Left colon (tissue), 2 donors: ENCODE data around the gene CYBA. TPM values are rescaled to one million over a fixed set of nuclear protein-coding genes. Genes with fewer than 3 reads are reported as not detected.

Source experiments
- ATAC-seq: fragments of 200-7000 bp; cut with Tn5 transposase; one replicate; pipeline ENCODE4 v1.9.1; 2020; ENCODE audit warnings: mild to moderate bottlenecking, moderate library complexity
- DNase-seq, 2 donors: peaks; one replicate each; pipeline ENCODE4 v3.0.0-alpha.2; 2020
- intact Hi-C, 2 donors: fragments of 100-400 bp; cut with DNase I in 1 of 2; cut with micrococcal nuclease in 1 of 2; formaldehyde crosslinking; loops; one replicate each; pipeline versions ENCODE4 v1.11.2 to v1.14.0; 2022; cut with DNase I, micrococcal nuclease
- total RNA-seq, 2 donors: library from RNA; stranded (reverse); fragmentation: NEBNext Ultra II Directional; extraction: Animal tissue kit (Norgen Biotek cat#: 25700); gene quantifications; one replicate each; pipeline ENCODE4 v1.2.1, GENCODE V29; 2021
- donor health status: DM: no; HTN: no; CAD: no.
- donor health status: DM: yes; HTN: yes; CAD: no.

CYBA gene
- total RNA-seq, 2 donors from 2014 or later = 277 to 382 TPM

DNA sequence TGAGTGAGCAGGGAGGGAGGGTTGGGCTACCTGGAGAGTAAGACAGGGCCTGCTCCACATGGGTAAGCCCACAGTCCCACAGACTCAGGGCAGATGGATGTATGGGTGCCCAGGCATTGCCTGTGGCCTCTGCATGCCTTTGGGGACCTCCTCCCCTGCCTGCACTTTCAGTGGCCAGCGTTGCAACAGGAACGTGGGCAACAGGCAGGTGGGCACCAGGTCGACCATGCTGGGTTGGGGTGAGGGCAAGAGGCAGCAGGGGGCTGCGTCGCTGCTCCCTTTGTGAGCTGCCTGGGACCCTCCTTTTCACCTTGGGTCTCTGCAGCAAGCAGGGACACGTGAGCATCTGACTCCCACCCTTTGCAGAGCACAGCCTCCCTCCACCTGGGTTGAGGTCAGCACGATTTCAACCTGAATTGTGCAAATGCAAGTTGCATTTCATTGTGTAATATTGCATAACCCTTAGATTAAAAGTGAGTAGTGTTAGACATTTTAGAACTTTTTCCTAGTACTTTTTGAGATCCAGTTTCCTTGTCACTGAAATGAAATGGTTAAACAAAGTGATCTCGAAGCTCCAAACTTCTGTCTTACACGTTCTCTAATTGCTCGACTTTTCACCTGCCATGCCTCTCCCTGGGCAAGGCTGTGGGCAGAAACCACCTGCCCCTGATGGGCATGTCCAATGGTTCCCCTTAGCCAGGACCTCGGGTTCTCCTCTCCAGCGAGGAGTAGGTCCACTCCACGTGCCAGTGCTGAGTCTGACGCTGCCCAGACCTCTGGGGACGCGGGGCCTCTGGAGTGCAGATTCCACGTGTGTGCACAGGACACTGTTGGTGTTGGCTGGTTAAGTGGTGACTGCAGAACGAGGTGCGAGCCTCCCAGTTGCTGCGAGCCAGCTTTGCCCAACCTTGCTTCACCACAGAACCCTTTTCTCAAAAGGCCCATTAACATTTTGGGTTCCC is 45.4 kb downstream of the CYBA start:
- ATAC-seq = no peak
- DNase-seq = no peak
- intact Hi-C loops = no loop called here

DNA sequence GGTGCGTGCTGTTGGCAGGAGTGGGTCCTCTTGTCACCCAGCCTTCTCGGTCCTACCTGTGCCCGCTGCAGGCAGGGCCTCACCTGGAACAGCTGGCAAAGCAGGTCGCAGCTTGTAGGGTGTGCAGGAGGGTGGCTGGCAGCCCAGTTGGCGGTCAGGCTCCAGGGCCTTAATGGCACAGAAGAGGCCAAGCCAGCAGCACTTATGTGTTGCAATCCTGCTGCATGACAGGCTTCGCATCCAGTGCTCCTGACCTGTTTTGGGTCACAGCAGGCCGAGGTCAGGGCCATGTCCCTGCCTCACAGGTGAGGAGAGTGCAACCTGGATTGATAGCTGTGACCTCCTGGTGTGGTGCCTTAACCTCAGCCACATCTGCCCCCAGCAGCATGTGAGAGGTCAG is 48.8 kb downstream of the CYBA start:
- ATAC-seq (no peak), DNase-seq (no peak)
- intact Hi-C loops = no loop called here

DNA sequence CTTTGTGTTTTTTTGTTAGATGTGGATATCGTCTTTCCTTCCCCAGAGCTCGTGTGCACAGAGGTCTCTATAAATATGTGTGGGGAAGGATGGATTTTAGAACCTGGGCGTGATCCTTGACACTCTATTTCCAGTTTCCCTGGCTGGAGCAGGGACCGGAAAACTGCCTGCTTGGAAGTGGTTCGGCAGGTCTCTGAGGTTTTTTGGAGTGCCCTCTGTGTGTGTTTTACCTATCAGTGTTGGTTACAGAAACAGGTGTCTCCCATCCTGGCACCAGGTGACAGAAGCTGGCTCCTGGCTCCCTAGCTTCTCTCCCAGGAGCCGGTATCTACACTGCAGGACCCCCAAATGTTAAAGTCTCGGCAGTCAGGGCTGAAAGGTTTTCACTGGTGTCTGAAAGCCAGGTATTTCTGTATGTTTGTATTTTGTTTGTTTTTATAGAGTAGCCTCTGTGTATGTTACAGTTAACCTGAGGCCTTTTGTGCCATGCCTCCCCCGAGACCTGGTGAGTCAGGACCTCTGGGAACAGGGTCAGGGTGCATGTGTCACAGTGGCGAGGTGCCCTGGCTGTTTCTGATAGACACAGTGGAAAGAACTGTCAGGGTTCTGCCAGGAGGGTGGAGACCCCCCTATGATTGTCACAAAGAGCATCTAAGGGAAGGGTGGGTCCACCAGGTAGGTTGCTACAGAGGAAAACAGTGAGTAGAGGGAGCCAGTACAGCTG is 49.4 kb downstream of the CYBA start:
- DNase-seq = no peak
- no peak for ATAC-seq
- intact Hi-C loops = no loop called here

DNA sequence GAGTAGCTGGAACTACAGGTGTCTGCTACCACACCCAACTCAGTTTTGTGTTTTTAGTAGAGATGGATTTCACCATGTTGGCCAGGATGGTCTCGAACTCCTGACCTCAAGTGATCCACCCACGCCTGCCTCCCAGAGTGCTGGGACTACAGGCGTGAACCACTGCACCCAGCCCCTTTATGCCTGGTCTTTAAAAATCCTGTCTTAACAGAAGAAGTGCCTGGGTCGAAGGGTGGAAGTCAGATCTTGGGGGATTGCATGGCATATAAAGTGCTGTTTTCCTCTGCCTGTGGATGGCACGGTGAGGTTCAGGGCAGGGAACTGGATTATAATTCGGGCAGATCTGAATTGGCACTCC is 50.3 kb downstream of the CYBA start:
- intact Hi-C loops = no loop called here
- ATAC-seq (no peak), DNase-seq (no peak)

DNA sequence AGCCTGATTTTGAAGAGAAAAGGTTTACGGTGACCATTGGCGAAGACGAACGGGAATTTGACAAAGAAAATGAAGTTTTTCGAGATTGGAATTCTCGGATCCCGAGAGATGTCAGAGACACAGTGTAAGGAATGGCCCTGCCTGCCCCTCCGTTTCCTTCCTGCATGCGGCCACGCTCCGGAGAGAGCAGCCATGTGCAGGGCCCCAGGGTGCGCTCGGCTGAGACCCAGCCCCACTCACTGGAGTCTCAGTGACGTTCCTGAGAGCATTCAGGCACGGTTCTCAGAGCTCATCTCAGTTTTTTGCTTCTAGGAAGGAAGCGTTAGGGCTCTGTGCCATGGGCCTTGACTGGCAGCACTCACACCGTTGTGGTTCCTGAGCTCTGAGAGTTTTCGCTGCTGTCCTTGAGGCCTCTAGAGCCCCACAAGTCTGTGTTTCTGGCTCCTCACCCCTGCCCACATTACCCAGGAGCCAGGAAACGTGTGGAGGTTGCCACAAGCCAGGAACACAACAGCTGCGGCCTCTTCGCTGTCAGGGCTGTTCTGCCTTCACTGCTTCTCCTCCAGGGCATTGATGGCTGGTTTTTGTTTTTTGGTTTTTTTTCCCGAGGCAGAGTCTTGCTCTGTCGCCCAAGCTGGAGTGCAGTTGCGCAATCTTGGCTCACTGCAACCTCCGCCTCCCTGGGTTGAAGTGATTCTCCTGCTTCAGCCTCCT is 50.9 kb downstream of the CYBA start:
- DNase-seq (no peak), ATAC-seq (no peak)
- intact Hi-C loops = no loop called here

DNA sequence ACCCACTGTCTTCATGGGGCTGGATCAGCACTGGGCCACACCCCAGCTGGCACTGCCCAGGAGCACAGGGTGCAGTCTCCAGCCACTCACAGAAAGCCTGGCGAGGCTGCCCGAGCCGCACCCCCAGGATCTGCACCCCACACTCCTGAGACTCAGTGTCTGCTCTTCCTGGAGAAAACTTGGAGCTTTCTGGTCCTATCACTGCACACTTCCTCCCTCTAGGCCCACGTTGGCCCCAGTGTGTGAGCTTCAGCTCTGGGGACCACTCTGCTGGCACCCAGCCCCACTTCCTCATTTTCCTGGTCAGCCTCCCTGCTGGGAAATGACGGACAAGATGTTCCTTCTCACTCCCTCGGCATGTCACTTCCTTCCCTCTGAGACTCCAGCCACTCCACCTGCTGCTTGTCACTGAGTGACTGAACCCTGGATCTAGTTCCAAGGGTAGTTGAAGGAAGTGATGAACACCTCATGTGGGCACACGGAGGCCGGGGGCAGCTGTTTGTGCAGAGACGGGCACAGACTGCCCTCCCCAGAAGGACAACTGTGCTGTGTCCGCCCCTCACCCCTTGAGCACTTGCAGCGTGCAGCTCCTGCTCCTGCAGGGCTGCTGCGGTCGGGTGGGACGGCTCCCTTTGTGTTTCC is 51.6 kb downstream of the CYBA start:
- intact Hi-C loops = no loop called here
- peak; percentile 59 to 68 for DNase-seq
- ATAC-seq = peak; percentile 24

DNA sequence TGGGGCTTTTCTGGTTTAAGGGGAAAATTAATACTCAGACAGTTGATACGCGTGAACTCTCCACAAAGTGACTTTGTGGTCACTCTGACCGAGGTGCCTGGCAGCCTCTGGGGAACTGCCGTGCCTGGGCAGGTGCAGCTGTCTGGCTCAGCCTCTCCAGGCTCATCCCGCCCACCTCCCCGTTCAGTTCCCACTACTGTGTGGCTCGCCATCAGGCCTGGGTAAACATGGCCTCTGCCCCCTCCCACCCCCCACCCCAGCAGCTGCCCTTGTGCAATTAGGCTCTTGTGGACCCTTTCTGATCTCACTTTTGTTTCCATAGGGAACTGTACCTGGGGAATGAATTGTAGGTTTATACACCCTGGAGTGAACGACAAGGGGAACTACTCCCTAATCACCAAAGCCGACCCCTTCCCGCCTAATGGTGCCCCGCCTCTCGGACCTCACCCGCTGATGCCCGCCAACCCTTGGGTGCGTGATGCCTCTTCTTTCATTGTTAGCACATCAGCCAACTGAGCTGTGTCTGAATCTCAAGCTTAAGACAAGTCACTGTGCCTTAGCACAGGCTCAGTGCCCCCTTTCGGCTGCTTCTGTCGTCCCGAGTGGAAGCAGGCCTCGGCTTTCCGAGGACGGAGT is 52.9 kb downstream of the CYBA start:
- intact Hi-C loops = no loop called here
- ATAC-seq (no peak), DNase-seq (no peak)

DNA sequence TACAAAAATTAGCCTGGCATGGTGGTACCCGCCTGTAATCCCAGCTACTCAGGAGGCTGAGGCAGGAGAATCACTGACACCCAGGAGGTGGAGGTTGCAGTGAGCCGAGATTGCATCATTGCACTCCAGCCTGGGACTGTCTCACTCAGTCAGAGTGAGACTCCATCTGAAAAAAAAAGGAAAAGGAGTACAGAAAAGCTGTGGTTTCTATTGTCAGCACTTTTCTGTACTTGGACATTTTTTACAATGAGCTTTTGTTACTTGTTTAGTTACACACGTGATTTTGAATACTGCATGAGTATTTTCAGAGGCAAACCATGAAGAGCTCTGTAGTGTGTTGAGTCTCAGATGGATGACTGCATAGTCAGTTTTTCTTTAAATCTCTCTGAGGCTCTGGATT is 54.4 kb downstream of the CYBA start:
- intact Hi-C loops = no loop called here
- DNase-seq (no peak), ATAC-seq (no peak)

DNA sequence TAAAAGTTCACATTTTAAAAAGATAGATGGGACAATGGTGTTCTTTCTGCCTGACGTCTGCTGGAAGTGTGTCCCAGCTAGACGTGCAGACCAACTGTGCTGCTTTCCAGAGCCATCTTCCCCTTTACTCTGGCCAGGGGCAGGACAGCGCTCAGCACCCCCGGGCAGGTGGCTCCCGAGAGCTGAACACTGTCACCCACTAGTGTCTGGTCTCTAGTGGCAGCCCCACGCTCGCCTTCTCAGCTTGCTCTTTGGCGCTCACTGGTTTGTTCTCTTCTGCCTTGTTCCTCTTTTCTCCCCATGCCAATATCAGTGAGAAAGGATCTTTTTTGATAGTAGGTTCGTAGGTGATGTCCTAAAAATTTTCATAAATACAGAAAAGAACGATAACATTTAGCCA is 54.9 kb downstream of the CYBA start:
- ATAC-seq = no peak
- DNase-seq = no peak
- intact Hi-C loops = no loop called here

DNA sequence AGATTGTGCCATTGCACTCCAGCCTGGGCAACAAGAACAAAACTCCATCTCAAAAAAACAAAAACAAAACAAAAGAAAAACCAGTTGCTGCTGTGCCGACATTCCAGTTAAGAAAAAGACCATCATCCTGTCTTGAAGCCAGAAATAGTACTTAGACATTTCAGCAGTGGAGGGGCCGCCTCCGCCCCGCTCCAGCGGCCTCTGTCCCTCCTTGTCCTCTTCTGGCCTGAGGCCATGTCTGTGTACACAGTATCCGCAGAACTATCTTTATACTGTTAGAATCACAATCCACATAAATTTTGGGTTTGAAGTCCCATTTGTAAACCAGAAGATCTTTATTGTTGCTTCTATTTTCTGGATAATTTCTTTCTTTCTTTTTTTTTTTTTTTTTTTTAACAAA is 55.8 kb downstream of the CYBA start:
- DNase-seq (no peak), ATAC-seq (no peak)

DNA sequence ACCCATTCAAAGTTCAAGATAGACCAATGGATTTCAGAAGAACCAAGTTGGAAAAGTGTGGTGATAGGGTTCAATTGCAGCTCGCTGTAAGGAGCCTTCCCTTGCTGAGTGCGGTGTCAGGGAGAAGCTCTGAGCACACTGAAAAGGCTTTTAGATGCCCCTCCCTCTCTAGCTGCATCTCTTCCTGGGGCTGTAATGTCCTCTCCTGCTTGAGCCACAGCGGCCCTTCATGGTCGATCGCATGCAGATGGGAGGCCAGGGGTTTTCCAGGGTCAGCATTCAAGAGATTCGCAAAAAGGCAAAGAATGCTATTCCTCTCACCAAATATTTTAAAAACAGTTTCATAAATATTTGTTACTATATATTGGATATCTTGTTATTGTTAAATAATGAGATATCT is 56.9 kb downstream of the CYBA start:
- DNase-seq (no peak), ATAC-seq (no peak)
- intact Hi-C loops = no loop called here

More for the DNA sequence above, 55.8 kb downstream of the CYBA start:
- intact Hi-C loops = no loop called here

DNA sequence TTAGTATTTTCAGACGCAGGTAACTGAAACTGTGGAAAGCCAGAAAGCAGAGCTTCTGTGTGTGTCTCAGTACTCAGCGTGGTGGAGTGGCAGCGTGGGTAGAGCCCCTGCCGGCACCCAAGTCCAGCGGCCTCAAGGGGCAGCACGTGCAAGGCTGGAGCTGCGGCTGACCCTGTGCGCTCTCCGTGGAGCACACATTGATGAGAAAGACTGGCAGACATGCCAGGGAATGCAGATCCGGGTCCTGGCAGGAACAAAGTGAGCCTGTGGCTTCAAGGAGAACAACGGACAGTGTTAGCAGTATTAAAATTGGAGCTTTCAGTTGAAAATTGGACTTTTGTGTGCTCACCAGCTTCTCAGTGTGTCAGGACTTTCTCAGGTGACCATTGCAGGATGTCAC is 57.4 kb downstream of the CYBA start:
- ATAC-seq = no peak

More for the DNA sequence above, 57.4 kb downstream of the CYBA start:
- no peak for DNase-seq
- intact Hi-C loops = no loop called here

Other genes with a start within 250 kb of the CYBA start
- gene ZFPM1, start 197.8 kb downstream of the CYBA start, total RNA-seq = 10 to 100 TPM in 1 of 2 donors, 1 to 10 TPM in 1; 8.0 to 11.3 TPM
- gene ZC3H18, start 80.7 kb downstream of the CYBA start, total RNA-seq = 10 to 100 TPM; 32.6 to 43.7 TPM
- not detected for gene IL17C, start 12.5 kb downstream of the CYBA start, total RNA-seq
- 100 to 1,000 TPM in 1 of 2 donors, 10 to 100 TPM in 1; 74.3 to 191 TPM for gene MVD, start 12.0 kb upstream of the CYBA start, total RNA-seq
- under 1 TPM; 0.15 to 0.92 TPM for gene SNAI3, start 35.5 kb upstream of the CYBA start, total RNA-seq
- gene RNF166, start 55.4 kb upstream of the CYBA start, total RNA-seq = 10 to 100 TPM; 11.4 to 12.0 TPM
- 10 to 100 TPM in 1 of 2 donors, 1 to 10 TPM in 1; 9.8 to 15.0 TPM for gene CTU2, start 55.5 kb upstream of the CYBA start, total RNA-seq
- 100 to 1,000 TPM; 118 to 146 TPM for gene PIEZO1, start 134.2 kb upstream of the CYBA start, total RNA-seq
- gene CDT1, start 152.7 kb upstream of the CYBA start, total RNA-seq = 10 to 100 TPM in 1 of 2 donors, 1 to 10 TPM in 1; 6.8 to 14.8 TPM
- gene APRT, start 160.9 kb upstream of the CYBA start, total RNA-seq = 100 to 1,000 TPM; 112 to 199 TPM
- gene GALNS, start 205.9 kb upstream of the CYBA start, total RNA-seq = 10 to 100 TPM; 39.1 to 43.5 TPM
- gene TRAPPC2L, start 206.1 kb upstream of the CYBA start, total RNA-seq = 10 to 100 TPM; 37.0 to 44.4 TPM
- gene PABPN1L, start 215.6 kb upstream of the CYBA start, total RNA-seq = not detected